ENCODE data around the gene C1orf21. TPM values are rescaled to one million over a fixed set of nuclear protein-coding genes. Genes with fewer than 3 reads are reported as not detected.

Gene C1orf21
- polyA plus RNA-seq, 1 of the 3 experiments (the other 2 are of a cell fraction), result 4.8 TPM

DNA sequence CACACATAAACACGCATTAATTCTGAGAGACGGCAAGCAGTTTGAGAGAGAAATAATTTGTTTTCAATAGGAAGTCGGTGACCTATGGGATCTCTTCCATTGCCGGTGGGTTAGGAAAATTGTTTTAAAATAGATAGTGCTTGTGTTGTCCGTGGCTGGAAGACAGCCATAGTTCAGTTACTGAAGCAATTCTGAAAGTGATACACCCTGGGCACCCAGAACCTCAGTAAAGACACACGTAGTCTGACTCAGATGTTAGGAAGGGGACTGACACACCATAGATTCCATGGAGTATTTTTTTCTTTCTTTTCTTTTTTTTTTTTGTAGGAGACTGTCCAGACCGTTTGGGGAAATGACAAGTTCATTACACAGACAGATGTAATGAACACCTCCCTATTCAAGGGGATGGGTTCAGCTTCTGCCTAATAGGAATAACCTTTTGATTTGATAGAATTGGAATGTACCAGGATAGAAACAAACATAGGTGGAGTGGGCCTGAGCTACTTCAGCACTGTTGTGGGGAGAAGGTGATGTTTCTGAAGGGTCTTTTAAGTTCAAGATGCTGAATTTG is 1.6 kb downstream of the C1orf21 start (continued):
- TF ChIP-seq, protein P1, sequence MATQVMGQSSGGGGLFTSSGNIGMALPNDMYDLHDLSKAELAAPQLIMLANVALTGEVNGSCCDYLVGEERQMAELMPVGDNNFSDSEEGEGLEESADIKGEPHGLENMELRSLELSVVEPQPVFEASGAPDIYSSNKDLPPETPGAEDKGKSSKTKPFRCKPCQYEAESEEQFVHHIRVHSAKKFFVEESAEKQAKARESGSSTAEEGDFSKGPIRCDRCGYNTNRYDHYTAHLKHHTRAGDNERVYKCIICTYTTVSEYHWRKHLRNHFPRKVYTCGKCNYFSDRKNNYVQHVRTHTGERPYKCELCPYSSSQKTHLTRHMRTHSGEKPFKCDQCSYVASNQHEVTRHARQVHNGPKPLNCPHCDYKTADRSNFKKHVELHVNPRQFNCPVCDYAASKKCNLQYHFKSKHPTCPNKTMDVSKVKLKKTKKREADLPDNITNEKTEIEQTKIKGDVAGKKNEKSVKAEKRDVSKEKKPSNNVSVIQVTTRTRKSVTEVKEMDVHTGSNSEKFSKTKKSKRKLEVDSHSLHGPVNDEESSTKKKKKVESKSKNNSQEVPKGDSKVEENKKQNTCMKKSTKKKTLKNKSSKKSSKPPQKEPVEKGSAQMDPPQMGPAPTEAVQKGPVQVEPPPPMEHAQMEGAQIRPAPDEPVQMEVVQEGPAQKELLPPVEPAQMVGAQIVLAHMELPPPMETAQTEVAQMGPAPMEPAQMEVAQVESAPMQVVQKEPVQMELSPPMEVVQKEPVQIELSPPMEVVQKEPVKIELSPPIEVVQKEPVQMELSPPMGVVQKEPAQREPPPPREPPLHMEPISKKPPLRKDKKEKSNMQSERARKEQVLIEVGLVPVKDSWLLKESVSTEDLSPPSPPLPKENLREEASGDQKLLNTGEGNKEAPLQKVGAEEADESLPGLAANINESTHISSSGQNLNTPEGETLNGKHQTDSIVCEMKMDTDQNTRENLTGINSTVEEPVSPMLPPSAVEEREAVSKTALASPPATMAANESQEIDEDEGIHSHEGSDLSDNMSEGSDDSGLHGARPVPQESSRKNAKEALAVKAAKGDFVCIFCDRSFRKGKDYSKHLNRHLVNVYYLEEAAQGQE (IDR thresholded peaks at IDR 0.05; ENCODE audit: low read depth, low read length), result no peak
- no peak for TF ChIP-seq FOXM1 (IDR thresholded peaks at IDR 0.05; ENCODE audit: low read depth)
- TF ChIP-seq, protein P2, sequence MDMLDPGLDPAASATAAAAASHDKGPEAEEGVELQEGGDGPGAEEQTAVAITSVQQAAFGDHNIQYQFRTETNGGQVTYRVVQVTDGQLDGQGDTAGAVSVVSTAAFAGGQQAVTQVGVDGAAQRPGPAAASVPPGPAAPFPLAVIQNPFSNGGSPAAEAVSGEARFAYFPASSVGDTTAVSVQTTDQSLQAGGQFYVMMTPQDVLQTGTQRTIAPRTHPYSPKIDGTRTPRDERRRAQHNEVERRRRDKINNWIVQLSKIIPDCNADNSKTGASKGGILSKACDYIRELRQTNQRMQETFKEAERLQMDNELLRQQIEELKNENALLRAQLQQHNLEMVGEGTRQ (IDR thresholded peaks at IDR 0.05; ENCODE audit: borderline replicate concordance, low read depth, low read length), result no peak
- no peak for TF ChIP-seq ELF1 (IDR thresholded peaks at IDR 0.05)

DNA sequence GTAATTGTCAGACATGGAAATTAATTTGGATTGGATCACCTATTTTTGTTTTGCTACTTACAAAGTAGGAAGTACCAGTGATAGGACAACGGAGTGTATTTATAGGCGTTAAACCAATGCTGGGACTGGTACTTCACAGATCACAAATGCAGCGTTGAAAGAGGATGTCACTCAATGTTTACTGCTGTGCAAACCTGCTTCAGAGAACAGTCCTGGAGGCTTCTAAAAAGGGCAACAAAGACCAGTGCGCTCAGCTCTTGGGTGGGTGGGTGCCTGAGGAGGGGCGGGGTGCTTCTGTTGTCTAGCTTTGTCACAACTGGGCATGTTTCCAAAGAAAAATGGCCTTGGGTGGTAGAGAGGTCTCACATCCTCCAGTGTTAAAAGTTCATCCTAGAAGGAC is 2.1 kb downstream of the C1orf21 start:
- Histone ChIP-seq H3K4me2 (peak overlapping the region; percentile 96), H2AFZ (ENCODE audit: low read depth) (peak overlapping the region; percentile 86; the same call in 1 of the 2 replicates), H3K9ac (0 out of 2 replicates have a peak overlapping the region, but pooled peaks have one; percentile 84), H3K79me2 (ENCODE audit: insufficient read depth) (peaks cover 51% of the 10 kb centered on the region), H3K9me2 (no peaks in the 10 kb centered on the region), H3K36me3 (replicated peaks in 1 of 2; ENCODE audit: control insufficient read depth in 1 of 2, insufficient read depth in 2 of 2, low read length in 1 of 2) (no peaks in the 10 kb centered on the region), H3K4me1 (ENCODE audit: control insufficient read depth in 1 of 2, insufficient read depth in 2 of 2, low read depth in 1 of 2, low read length in 1 of 2) (peaks cover 12 to 22% of the 10 kb centered on the region in 2 experiments; a peak in 3 of 4 replicates), H3K9me3 (no peaks in the 10 kb centered on the region), H4K20me1 (ENCODE audit: insufficient read depth) (no peaks in the 10 kb centered on the region), H3K27ac (ENCODE audit: low read depth in 2 of 2, low read length in 1 of 2) (peak overlapping the region; percentile 74 to 86), H3K4me3 (ENCODE audit: low read depth in 2 of 2, low read length in 1 of 2) (peak overlapping the region; percentile 90 to 93), H3K27me3 (ENCODE audit: insufficient read depth) (no peaks in the 10 kb centered on the region), H3F3A (replicated peaks; ENCODE audit: insufficient read depth) (peaks cover 11% of the 10 kb centered on the region)
- WGBS (ENCODE audit: low lambda C conversion rate), result 53% methylated on average over 5 of the region's 5 CpGs
- TF ChIP-seq, protein P2 (IDR thresholded peaks at IDR 0.05; ENCODE audit: borderline replicate concordance, low read depth, low read length), result no peak
- no peak for TF ChIP-seq RCOR1 (IDR thresholded peaks at IDR 0.05; ENCODE audit: low read length)
- TF ChIP-seq POLR2AphosphoS5 (IDR thresholded peaks at IDR 0.05; ENCODE audit: low read depth, low read length), result no peak
- TF ChIP-seq ELF1 (IDR thresholded peaks at IDR 0.05), result no peak
- no peak for TF ChIP-seq SMC3 (IDR thresholded peaks at IDR 0.05; ENCODE audit: low read depth, low read length)
- no peak for TF ChIP-seq FOXJ3 (CRISPR knock-in tag; IDR thresholded peaks at IDR 0.05)
- no peak for TF ChIP-seq RXRA (IDR thresholded peaks at IDR 0.05; ENCODE audit: borderline replicate concordance, low read depth)
- TF ChIP-seq FOSL2 (IDR thresholded peaks at IDR 0.05; ENCODE audit: borderline replicate concordance, low read depth), result no peak
- TF ChIP-seq EP300 (IDR thresholded peaks at IDR 0.05; ENCODE audit: borderline replicate concordance in 1 of 2, low read depth in 1 of 2, low read length in 1 of 2), result no peak
- no peak for TF ChIP-seq NRF1 (IDR thresholded peaks at IDR 0.05; ENCODE audit: low read depth, low read length)
- TF ChIP-seq SIN3A (IDR thresholded peaks at IDR 0.05; ENCODE audit: borderline replicate concordance, low read depth, low read length), result no peak
- no peak for TF ChIP-seq MEF2A (IDR thresholded peaks at IDR 0.05; ENCODE audit: borderline replicate concordance, low read depth)
- TF ChIP-seq CHD2 (IDR thresholded peaks at IDR 0.05; ENCODE audit: low read length, partially characterized antibody), result no peak
- no peak for TF ChIP-seq TEAD4 (IDR thresholded peaks at IDR 0.05; ENCODE audit: borderline replicate concordance, insufficient read depth)
- no peak for TF ChIP-seq TCF12 (IDR thresholded peaks at IDR 0.05)
- TF ChIP-seq GATA2 (CRISPR knock-in tag; IDR thresholded peaks at IDR 0.05), result no peak
- no peak for TF ChIP-seq JUND (IDR thresholded peaks at IDR 0.05)
- peak; percentile 40 for DNase-seq
- POLR2A ChIA-PET, result no interaction called here
- CTCF ChIA-PET, result interaction anchor here (0.6 to 3.9 kb wide), 9 partner anchors 9 to 302 kb away, joined by 3 to 11 read pairs (median 3); no protein-coding TSS in a partner anchor

All from SK-N-SH (cell line).